ENCODE results near the gene TSC2.

The TSC2 gene

DNA sequence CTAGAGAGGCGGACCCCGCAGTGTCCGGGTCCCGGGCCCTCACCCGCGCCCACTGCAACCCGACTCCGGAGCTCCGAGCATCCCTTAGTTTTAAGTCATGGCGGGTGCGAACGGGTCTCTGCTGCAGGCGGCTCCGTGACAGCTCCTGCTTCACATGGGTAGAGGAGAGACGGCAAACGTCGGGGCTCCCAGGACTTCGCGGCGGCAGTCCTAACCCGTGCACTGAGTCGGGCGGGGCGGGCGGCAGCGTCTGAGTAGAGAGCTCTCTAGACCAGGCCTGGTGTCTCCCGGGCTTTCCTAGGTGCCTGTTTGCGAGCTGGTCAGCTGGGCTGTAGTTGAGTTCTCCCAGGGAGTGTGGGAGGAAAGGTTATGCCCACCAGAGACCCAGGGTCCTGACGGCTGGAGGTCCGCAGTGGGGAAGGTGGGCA lies 345 bp downstream of the TSC2 start:
- FAIRE-seq (no peak), DNase-seq (ENCODE audit: insufficient read length, low spot score) (no peak)
- TF ChIP-seq SPI1 (IDR thresholded peaks at IDR 0.05; ENCODE audit: low read depth, low read length) (no peak), TAF1 (IDR thresholded peaks at IDR 0.05; ENCODE audit: low read depth, low read length) (no peak), POLR2AphosphoS5 (IDR thresholded peaks at IDR 0.05; ENCODE audit: low read depth, low read length) (no peak), POU2F2 (IDR thresholded peaks at IDR 0.05; ENCODE audit: low read depth, low read length) (no peak), PAX5 (IDR thresholded peaks at IDR 0.05; ENCODE audit: insufficient read depth, low read length, severe bottlenecking) (no peak), POLR2A (IDR thresholded peaks at IDR 0.05; ENCODE audit: low read depth, low read length) (no peak)

DNA sequence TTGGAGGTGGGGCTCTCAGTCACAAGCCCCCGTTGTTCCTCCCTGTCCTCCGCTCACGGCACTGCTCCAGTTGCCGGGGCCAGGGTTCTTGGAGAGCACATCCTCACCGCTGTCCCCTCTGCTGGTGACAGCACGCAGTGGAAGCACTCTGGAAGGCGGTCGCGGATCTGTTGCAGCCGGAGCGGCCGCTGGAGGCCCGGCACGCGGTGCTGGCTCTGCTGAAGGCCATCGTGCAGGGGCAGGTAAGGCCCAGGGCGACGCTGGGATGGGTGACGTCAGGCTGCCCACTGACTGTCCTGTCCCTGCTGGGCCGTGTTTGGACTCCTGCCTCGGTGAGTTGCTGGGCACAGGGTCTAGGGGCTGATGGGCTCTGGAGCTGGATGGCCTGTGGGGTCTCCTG lies 5.4 kb downstream of the TSC2 start:
- no peak for FAIRE-seq
- DNase-seq (ENCODE audit: insufficient read length, low spot score), result no peak
- TF ChIP-seq SPI1 (IDR thresholded peaks at IDR 0.05; ENCODE audit: low read depth, low read length) (no peak), POLR2AphosphoS5 (IDR thresholded peaks at IDR 0.05; ENCODE audit: low read depth, low read length) (no peak), PAX5 (IDR thresholded peaks at IDR 0.05; ENCODE audit: insufficient read depth, low read length, severe bottlenecking) (no peak), POLR2A (IDR thresholded peaks at IDR 0.05; ENCODE audit: low read depth, low read length) (no peak), TAF1 (IDR thresholded peaks at IDR 0.05; ENCODE audit: low read depth, low read length) (no peak), POU2F2 (IDR thresholded peaks at IDR 0.05; ENCODE audit: low read depth, low read length) (no peak)

- no peak for FAIRE-seq
- TF ChIP-seq POLR2A (IDR thresholded peaks at IDR 0.05; ENCODE audit: low read depth, low read length) (no peak), TAF1 (IDR thresholded peaks at IDR 0.05; ENCODE audit: low read depth, low read length) (no peak), PAX5 (IDR thresholded peaks at IDR 0.05; ENCODE audit: insufficient read depth, low read length, severe bottlenecking) (no peak), POU2F2 (IDR thresholded peaks at IDR 0.05; ENCODE audit: low read depth, low read length) (no peak), POLR2AphosphoS5 (IDR thresholded peaks at IDR 0.05; ENCODE audit: low read depth, low read length) (no peak), SPI1 (IDR thresholded peaks at IDR 0.05; ENCODE audit: low read depth, low read length) (no peak)
- no peak for DNase-seq (ENCODE audit: insufficient read length, low spot score)
These were observed 6.1 kb downstream of the TSC2 start for GRCh38 chr16:2053897-2054296.

- DNase-seq (ENCODE audit: insufficient read length, low spot score) (no peak), FAIRE-seq (no peak)
- TF ChIP-seq SPI1 (IDR thresholded peaks at IDR 0.05; ENCODE audit: low read depth, low read length), result no peak
- TF ChIP-seq POLR2A (IDR thresholded peaks at IDR 0.05; ENCODE audit: low read depth, low read length), result no peak
- TF ChIP-seq POU2F2 (IDR thresholded peaks at IDR 0.05; ENCODE audit: low read depth, low read length), result no peak
- TF ChIP-seq POLR2AphosphoS5 (IDR thresholded peaks at IDR 0.05; ENCODE audit: low read depth, low read length), result no peak
- no peak for TF ChIP-seq TAF1 (IDR thresholded peaks at IDR 0.05; ENCODE audit: low read depth, low read length)
- TF ChIP-seq PAX5 (IDR thresholded peaks at IDR 0.05; ENCODE audit: insufficient read depth, low read length, severe bottlenecking), result no peak
These were observed 6.9 kb downstream of the TSC2 start for GRCh38 chr16:2054543-2055245.

GRCh38 chr16:2056077-2056476 lies 8.3 kb downstream of the TSC2 start:
- DNase-seq (ENCODE audit: insufficient read length, low spot score) (no peak), FAIRE-seq (no peak)
- no peak for TF ChIP-seq POLR2AphosphoS5 (IDR thresholded peaks at IDR 0.05; ENCODE audit: low read depth, low read length)
- no peak for TF ChIP-seq PAX5 (IDR thresholded peaks at IDR 0.05; ENCODE audit: insufficient read depth, low read length, severe bottlenecking)
- TF ChIP-seq POU2F2 (IDR thresholded peaks at IDR 0.05; ENCODE audit: low read depth, low read length), result no peak
- no peak for TF ChIP-seq SPI1 (IDR thresholded peaks at IDR 0.05; ENCODE audit: low read depth, low read length)
- TF ChIP-seq POLR2A (IDR thresholded peaks at IDR 0.05; ENCODE audit: low read depth, low read length), result no peak
- no peak for TF ChIP-seq TAF1 (IDR thresholded peaks at IDR 0.05; ENCODE audit: low read depth, low read length)

GRCh38 chr16:2056681-2057407 lies 9.1 kb downstream of the TSC2 start:
- DNase-seq (ENCODE audit: insufficient read length, low spot score) (no peak), FAIRE-seq (no peak)
- TF ChIP-seq PAX5 (IDR thresholded peaks at IDR 0.05; ENCODE audit: insufficient read depth, low read length, severe bottlenecking) (no peak), POLR2A (IDR thresholded peaks at IDR 0.05; ENCODE audit: low read depth, low read length) (no peak), POLR2AphosphoS5 (IDR thresholded peaks at IDR 0.05; ENCODE audit: low read depth, low read length) (no peak), POU2F2 (IDR thresholded peaks at IDR 0.05; ENCODE audit: low read depth, low read length) (no peak), TAF1 (IDR thresholded peaks at IDR 0.05; ENCODE audit: low read depth, low read length) (no peak), SPI1 (IDR thresholded peaks at IDR 0.05; ENCODE audit: low read depth, low read length) (no peak)

- DNase-seq (ENCODE audit: insufficient read length, low spot score), result no peak
- no peak for FAIRE-seq
- TF ChIP-seq SPI1 (IDR thresholded peaks at IDR 0.05; ENCODE audit: low read depth, low read length) (no peak), TAF1 (IDR thresholded peaks at IDR 0.05; ENCODE audit: low read depth, low read length) (no peak), POLR2AphosphoS5 (IDR thresholded peaks at IDR 0.05; ENCODE audit: low read depth, low read length) (no peak), POU2F2 (IDR thresholded peaks at IDR 0.05; ENCODE audit: low read depth, low read length) (no peak), POLR2A (IDR thresholded peaks at IDR 0.05; ENCODE audit: low read depth, low read length) (no peak), PAX5 (IDR thresholded peaks at IDR 0.05; ENCODE audit: insufficient read depth, low read length, severe bottlenecking) (no peak)
These were observed 9.7 kb downstream of the TSC2 start for GRCh38 chr16:2057438-2057837.

DNA sequence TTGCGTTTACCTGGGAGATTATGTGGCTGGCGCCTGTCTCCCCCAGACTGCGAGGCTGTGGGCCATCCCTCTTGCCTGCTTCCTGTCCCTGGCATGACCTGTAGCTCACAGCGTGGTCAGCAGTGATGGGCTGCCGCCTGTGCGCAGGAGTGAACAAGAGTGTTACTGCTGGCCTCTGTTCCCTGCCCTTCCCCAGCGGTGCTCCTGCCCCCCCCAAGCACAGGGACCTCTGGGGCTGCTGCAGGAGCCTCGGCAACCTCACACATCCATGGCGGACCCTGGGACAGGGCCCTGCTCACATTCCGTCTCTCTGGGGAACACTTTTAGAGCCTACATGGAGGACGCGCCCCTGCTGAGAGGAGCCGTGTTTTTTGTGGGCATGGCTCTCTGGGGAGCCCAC lies 10.6 kb downstream of the TSC2 start:
- DNase-seq (ENCODE audit: insufficient read length, low spot score) (no peak), FAIRE-seq (no peak)
- TF ChIP-seq POU2F2 (IDR thresholded peaks at IDR 0.05; ENCODE audit: low read depth, low read length) (no peak), SPI1 (IDR thresholded peaks at IDR 0.05; ENCODE audit: low read depth, low read length) (no peak), POLR2A (IDR thresholded peaks at IDR 0.05; ENCODE audit: low read depth, low read length) (no peak), TAF1 (IDR thresholded peaks at IDR 0.05; ENCODE audit: low read depth, low read length) (no peak)

DNA sequence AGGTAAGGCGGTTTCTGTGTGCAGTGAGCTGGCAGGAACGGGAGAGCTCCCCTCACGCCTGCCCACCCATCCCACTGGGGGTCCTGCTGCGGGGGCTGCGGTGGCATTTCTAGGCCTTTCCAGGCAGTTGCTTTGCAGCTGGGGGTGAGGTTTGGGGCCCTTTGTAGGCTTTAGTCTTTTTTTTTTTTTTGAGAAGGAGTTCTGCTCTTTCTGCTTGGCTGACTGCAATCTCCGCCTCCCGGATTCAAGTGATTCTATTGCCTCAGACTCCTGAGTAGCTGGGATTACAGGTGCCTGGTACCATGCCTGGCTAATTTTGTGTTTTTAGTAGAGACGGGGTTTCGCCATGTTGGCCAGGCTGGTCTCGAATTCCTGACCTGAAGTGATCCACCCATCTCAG lies 11.1 kb downstream of the TSC2 start:
- DNase-seq (ENCODE audit: insufficient read length, low spot score), result no peak
- FAIRE-seq, result no peak
- TF ChIP-seq POU2F2 (IDR thresholded peaks at IDR 0.05; ENCODE audit: low read depth, low read length) (no peak), PAX5 (IDR thresholded peaks at IDR 0.05; ENCODE audit: insufficient read depth, low read length, severe bottlenecking) (no peak), SPI1 (IDR thresholded peaks at IDR 0.05; ENCODE audit: low read depth, low read length) (no peak), TAF1 (IDR thresholded peaks at IDR 0.05; ENCODE audit: low read depth, low read length) (no peak)
